Gastrocnemius medialis (tissue), 4 donors: ENCODE measurements around the gene SEPTIN5. TPM values are rescaled to one million over a fixed set of nuclear protein-coding genes. Genes with fewer than 3 reads are reported as not detected.

Experiments used
- ATAC-seq, 2 donors: fragments of 150-250 bp; one replicate each; pipeline ENCODE4 v1.9.1; 2016
- DNase-seq, 2 donors: peaks; one replicate each; pipeline ENCODE4 v3.0.0-alpha.2; 2019
- H3K27ac ChIP-seq, 4 donors: fragments of 200-600 bp; sonication (generic); 1 replicate in 1 of 4; 2 replicates in 3 of 4; pipeline ENCODE4 v1.5.1; 2016 to 2018; ENCODE audit warnings: mild to moderate bottlenecking in 2 of 4, moderate library complexity in 1 of 4
- H3K27me3 ChIP-seq, 3 donors: fragments of 200-600 bp; sonication (generic) in 2 of 3; 1 replicate in 1 of 3; 2 replicates in 2 of 3; pipeline versions ENCODE4 v1.5.1 to v1.6.0; 2016 to 2019; ENCODE audit warnings: mild to moderate bottlenecking in 1 of 3, moderate library complexity in 1 of 3
- H3K36me3 ChIP-seq, 2 donors: fragments of 200-600 bp; sonication (generic) in 1 of 2; one replicate each; pipeline ENCODE4 v1.5.1; 2017 to 2018
- H3K4me1 ChIP-seq, 2 donors: fragments of 200-600 bp; sonication (generic) in 1 of 2; one replicate each; pipeline ENCODE4 v1.5.1; 2016 to 2017; ENCODE audit warnings: mild to moderate bottlenecking in 2 of 2
- H3K4me3 ChIP-seq, 4 donors: fragments of 200-600 bp; sonication (generic) in 3 of 4; 1 replicate in 1 of 4; 2 replicates in 3 of 4; pipeline ENCODE4 v1.5.1; 2016 to 2019; ENCODE audit warnings: mild to moderate bottlenecking in 2 of 4
- H3K9me3 ChIP-seq, 3 donors: fragments of 200-600 bp; sonication (generic) in 2 of 3; 1 replicate in 1 of 3; 2 replicates in 2 of 3; pipeline ENCODE4 v1.5.1; 2016 to 2019
- POLR2A ChIP-seq, 2 donors: fragments of 450-650 bp; IDR thresholded peaks; one replicate each; pipeline ENCODE4 v1.6.1; 2017; ENCODE audit warnings: antibody characterized with exemption in 2 of 2, mild to moderate bottlenecking in 2 of 2, moderate library complexity in 2 of 2
- in situ Hi-C, 4 donors: fragments of 200-750 bp; cut with MboI; loops; one replicate each; pipeline versions ENCODE4 v1.15.0 to v1.8.0; 2017; ENCODE audit warnings: low sequenced_read_pairs in 4 of 4
- intact Hi-C: fragments of 100-400 bp; cut with DNase I; formaldehyde crosslinking; loops from one replicate; pipeline ENCODE4 v1.15.1; 2023; ENCODE audit warnings: low total_unique reads
- total RNA-seq, 4 donors: library from RNA; depleted of rRNA; stranded (reverse); fragments of >200 nt; gene quantifications; one replicate each; pipeline versions ENCODE4 v1.1.0 to v1.2.3, GENCODE V29; 2016
- TF ChIP-seq, protein P1 (sequence below), 5 experiments: fragments of 450-650 bp in 3 of 5; fragments of 200-600 bp in 2 of 5; sonication (generic) in 2 of 5; IDR thresholded peaks in 4 of 5; conservative IDR thresholded peaks in 1 of 5; 1 replicate in 4 of 5; 2 replicates in 1 of 5; pipeline ENCODE4 v1.5.1; 2016 to 2019; ENCODE audit warnings: antibody characterized with exemption in 5 of 5, mild to moderate bottlenecking in 3 of 5, moderate library complexity in 3 of 5

SEPTIN5 gene
- total RNA-seq, 4 donors from 2014 or later = 5.0 to 15.9 (median 10.2) TPM

DNA sequence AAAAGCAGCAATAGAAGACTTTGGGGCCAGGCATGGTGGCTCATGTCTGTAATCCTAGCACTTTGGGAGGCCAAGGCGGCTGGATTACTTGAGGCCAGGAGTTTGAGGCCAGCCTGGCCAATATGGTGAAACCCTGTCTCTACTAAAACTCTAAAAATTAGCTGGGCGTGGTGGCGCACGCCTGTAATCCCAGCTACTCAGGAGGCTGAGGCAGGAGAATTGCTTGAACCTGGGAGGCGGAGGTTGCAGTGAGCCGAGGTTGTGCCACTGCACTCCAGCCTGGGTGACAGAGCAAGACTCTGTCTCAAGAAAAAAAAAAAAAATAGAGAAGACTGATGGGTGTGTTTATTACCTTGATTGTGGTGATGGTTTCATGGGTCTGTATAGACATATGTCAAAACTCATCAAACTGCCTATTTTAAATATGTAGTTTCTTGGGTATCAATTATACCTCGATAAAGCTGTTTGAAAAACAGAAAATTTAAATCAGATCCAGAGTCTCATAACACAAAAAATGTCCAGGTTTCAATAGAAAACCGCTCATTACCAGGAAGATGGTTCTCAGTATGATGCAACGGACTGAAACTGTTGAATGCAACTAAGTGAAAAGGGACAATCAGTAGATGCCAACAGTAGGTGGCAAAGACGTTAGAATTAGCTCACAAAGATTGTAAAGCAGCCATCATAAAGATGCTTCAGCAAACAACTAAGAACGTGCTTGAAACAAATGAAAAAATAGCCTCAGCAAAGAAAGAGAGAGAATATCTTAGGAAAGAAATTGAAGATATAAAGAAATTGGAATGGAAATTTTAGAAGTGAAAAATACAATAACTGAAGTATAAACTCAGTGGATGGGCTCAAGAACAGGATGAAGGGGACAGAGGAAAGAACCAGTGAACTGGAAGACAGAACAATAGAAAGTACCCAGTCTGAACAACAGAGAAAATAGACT lies 33.1 kb upstream of the SEPTIN5 start:
- Histone ChIP-seq H3K4me1 (no peaks in the 10 kb centered on the region), H3K4me3 (no peak overlapping the region), H3K27ac (no peak overlapping the region), H3K27me3 (peaks cover 0 to 9% (median 0%) of the 10 kb centered on the region in 3 donors), H3K9me3 (no peaks in the 10 kb centered on the region), H3K36me3 (no peaks in the 10 kb centered on the region)
- TF ChIP-seq POLR2A (IDR thresholded peaks at IDR 0.05) = no peak
- TF ChIP-seq, protein P1, sequence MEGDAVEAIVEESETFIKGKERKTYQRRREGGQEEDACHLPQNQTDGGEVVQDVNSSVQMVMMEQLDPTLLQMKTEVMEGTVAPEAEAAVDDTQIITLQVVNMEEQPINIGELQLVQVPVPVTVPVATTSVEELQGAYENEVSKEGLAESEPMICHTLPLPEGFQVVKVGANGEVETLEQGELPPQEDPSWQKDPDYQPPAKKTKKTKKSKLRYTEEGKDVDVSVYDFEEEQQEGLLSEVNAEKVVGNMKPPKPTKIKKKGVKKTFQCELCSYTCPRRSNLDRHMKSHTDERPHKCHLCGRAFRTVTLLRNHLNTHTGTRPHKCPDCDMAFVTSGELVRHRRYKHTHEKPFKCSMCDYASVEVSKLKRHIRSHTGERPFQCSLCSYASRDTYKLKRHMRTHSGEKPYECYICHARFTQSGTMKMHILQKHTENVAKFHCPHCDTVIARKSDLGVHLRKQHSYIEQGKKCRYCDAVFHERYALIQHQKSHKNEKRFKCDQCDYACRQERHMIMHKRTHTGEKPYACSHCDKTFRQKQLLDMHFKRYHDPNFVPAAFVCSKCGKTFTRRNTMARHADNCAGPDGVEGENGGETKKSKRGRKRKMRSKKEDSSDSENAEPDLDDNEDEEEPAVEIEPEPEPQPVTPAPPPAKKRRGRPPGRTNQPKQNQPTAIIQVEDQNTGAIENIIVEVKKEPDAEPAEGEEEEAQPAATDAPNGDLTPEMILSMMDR (IDR thresholded peaks at IDR 0.05 in 4 of 5, conservative IDR thresholded peaks at IDR 0.05 in 1 of 5) = no peak
- no peak for ATAC-seq
- intact Hi-C loops (no loop called here), in situ Hi-C loops (no loop called here)
- DNase-seq = no peak

DNA sequence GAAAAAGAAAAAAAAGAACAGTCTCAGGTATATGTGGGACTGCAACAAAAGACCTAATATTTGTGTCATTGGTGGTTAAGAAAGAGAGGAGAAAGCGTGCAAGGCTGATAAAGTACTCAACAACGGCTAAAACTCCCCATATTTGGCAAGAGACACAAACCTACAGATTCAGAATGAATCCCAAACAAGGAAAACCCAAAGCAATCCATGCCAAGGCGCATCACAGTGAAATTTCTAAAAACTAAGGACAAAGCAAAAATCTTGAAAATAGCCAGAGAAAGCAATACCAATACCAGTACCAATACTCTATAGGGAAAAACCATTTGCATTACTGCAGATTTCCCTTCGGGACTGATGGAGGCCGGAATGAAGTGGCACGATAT lies 32.4 kb upstream of the SEPTIN5 start:
- peaks cover 0 to 9% (median 0%) of the 10 kb centered on the region in 3 donors for H3K27me3 ChIP-seq
- H3K27ac ChIP-seq = no peak overlapping the region
- TF ChIP-seq, protein P1 (IDR thresholded peaks at IDR 0.05 in 4 of 5, conservative IDR thresholded peaks at IDR 0.05 in 1 of 5) = no peak
- no peak for TF ChIP-seq POLR2A (IDR thresholded peaks at IDR 0.05)
- no peaks in the 10 kb centered on the region for H3K9me3 ChIP-seq
- in situ Hi-C loops (no loop called here), intact Hi-C loops (no loop called here)
- no peaks in the 10 kb centered on the region for H3K36me3 ChIP-seq
- ATAC-seq (no peak), DNase-seq (no peak)
- H3K4me3 ChIP-seq = no peak overlapping the region
- no peaks in the 10 kb centered on the region for H3K4me1 ChIP-seq

DNA sequence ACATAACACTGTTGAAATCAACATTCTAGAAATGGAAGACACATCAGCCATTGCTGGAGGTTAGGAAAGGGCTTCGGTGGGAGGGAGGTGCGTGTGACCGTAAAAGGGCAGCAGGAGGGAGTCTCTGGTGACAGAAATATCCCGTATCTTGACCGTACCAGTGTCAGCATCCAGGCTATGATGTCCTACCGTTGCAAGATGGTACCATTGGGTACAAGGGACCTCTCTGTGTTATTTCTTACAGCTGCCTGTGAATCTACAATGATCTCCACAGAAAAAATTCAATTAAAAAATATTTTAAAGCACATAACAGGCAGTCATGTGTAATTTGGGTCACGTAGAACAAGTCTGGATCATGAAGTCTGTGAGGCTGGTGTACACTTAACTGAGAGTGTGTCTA lies 27.4 kb upstream of the SEPTIN5 start:
- Histone ChIP-seq H3K36me3 (no peaks in the 10 kb centered on the region), H3K4me1 (no peaks in the 10 kb centered on the region), H3K27me3 (peaks cover 0 to 3% (median 2%) of the 10 kb centered on the region in 3 donors), H3K9me3 (no peaks in the 10 kb centered on the region), H3K4me3 (no peak overlapping the region), H3K27ac (no peak overlapping the region)
- no peak for DNase-seq
- TF ChIP-seq, protein P1 (IDR thresholded peaks at IDR 0.05 in 4 of 5, conservative IDR thresholded peaks at IDR 0.05 in 1 of 5) = no peak
- no peak for TF ChIP-seq POLR2A (IDR thresholded peaks at IDR 0.05)
- ATAC-seq = no peak
- intact Hi-C loops (no loop called here), in situ Hi-C loops (no loop called here)

DNA sequence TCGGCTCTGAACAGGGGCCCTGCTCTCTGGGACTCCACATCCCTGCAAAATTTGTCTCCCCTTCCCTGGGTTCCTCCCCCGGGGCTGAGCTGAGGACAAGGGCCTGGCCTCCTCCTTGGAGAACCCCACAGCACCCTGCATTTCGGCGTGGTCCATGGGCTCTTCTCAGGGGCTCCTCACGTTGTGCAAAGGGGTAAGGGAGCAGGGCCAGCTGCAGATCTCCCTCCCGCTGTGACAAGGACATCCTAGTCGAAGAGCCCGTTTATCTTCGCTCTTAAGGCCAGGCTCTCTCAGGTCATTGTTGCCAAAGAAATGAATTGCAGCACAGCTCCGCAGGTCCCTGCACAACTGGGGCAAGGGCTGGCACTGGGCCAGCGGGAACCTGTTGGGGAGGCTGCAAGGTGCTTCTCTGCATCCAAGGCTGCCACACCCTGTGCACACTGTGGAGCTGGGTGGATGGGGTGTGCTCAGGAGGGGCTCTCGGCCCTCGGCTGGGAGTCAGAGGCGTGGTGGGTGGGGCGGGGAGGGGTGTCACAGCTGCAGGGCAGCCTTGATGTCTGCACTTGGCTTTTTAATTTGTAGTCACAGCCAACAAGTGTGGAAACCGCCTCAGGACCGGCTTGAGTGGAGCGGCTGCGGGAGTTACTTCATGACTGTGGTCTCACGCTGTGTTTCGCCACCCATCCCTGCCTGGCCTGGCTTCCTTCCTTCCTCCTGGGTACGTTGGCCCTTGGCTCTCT lies 26.6 kb upstream of the SEPTIN5 start:
- in situ Hi-C loops = no loop called here

More for the DNA sequence above, 26.6 kb upstream of the SEPTIN5 start:
- H3K4me3 ChIP-seq = no peak overlapping the region
- H3K27me3 ChIP-seq = peaks cover 0 to 3% (median 2%) of the 10 kb centered on the region in 3 donors
- no peaks in the 10 kb centered on the region for H3K4me1 ChIP-seq
- intact Hi-C loops = no loop called here
- ATAC-seq (peak; percentile 36 to 39), DNase-seq (peak in 1 of 2 donors; percentile 45)
- H3K36me3 ChIP-seq = no peaks in the 10 kb centered on the region
- no peak overlapping the region for H3K27ac ChIP-seq
- TF ChIP-seq, protein P1 (IDR thresholded peaks at IDR 0.05 in 4 of 5, conservative IDR thresholded peaks at IDR 0.05 in 1 of 5) = no peak
- TF ChIP-seq POLR2A (IDR thresholded peaks at IDR 0.05) = no peak
- H3K9me3 ChIP-seq = no peaks in the 10 kb centered on the region
